Liver (tissue), 3 donors: ENCODE results near the gene CPLX3.

Source experiments
- REST ChIP-seq: IDR thresholded peaks from 2 replicates; pipeline ENCODE4 v1.6.1; 2016; ENCODE audit warnings: antibody characterized with exemption, mild to moderate bottlenecking
- RXRA ChIP-seq, 2 donors: IDR thresholded peaks; 2 replicates each; pipeline ENCODE4 v1.6.1; 2017 to 2018; ENCODE audit warnings: antibody characterized with exemption in 2 of 2, mild to moderate bottlenecking in 1 of 2
- SP1 ChIP-seq: IDR thresholded peaks from 2 replicates; pipeline ENCODE4 v1.6.1; 2018; ENCODE audit warnings: antibody characterized with exemption, mild to moderate bottlenecking
- YY1 ChIP-seq: IDR thresholded peaks from 2 replicates; pipeline ENCODE4 v1.6.1; 2016; ENCODE audit warnings: antibody characterized with exemption, mild to moderate bottlenecking
- TF ChIP-seq, protein P1 (sequence below): fragments of 150-350 bp; IDR thresholded peaks from 2 replicates; pipeline ENCODE4 v1.5.1; 2017; ENCODE audit warnings: improper control_type of control experiment, low read depth, low read length; ENCODE audit not compliant: missing input control
- donor health status: healthy.
- donor health status: healthy.

DNA sequence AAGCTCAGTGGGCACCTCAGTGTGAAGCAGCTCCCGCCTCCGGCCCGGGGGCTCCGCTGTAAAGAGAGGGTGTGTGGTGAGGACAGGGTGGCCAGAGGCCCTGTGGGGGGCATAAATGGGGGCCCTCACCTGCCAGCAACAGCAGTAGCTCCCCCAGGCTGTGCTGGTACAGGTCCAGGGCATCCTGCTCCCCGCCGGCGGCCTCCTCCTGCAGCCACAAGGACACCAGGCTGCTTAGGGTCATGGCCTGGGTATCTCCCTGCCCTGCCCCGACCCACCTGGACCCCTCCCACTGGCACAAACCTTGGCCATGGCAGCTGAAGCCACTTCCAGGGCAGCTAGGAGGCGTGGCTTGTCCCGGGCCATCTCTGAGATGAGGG lies 11.7 kb downstream of the CPLX3 start:
- TF ChIP-seq SP1 (no peak), RXRA (IDR thresholded peaks at IDR 0.05) (no peak), REST (no peak), YY1 (no peak)
- TF ChIP-seq, protein P1, sequence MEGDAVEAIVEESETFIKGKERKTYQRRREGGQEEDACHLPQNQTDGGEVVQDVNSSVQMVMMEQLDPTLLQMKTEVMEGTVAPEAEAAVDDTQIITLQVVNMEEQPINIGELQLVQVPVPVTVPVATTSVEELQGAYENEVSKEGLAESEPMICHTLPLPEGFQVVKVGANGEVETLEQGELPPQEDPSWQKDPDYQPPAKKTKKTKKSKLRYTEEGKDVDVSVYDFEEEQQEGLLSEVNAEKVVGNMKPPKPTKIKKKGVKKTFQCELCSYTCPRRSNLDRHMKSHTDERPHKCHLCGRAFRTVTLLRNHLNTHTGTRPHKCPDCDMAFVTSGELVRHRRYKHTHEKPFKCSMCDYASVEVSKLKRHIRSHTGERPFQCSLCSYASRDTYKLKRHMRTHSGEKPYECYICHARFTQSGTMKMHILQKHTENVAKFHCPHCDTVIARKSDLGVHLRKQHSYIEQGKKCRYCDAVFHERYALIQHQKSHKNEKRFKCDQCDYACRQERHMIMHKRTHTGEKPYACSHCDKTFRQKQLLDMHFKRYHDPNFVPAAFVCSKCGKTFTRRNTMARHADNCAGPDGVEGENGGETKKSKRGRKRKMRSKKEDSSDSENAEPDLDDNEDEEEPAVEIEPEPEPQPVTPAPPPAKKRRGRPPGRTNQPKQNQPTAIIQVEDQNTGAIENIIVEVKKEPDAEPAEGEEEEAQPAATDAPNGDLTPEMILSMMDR = no peak
